ENCODE results near the gene SMG5.

DNA sequence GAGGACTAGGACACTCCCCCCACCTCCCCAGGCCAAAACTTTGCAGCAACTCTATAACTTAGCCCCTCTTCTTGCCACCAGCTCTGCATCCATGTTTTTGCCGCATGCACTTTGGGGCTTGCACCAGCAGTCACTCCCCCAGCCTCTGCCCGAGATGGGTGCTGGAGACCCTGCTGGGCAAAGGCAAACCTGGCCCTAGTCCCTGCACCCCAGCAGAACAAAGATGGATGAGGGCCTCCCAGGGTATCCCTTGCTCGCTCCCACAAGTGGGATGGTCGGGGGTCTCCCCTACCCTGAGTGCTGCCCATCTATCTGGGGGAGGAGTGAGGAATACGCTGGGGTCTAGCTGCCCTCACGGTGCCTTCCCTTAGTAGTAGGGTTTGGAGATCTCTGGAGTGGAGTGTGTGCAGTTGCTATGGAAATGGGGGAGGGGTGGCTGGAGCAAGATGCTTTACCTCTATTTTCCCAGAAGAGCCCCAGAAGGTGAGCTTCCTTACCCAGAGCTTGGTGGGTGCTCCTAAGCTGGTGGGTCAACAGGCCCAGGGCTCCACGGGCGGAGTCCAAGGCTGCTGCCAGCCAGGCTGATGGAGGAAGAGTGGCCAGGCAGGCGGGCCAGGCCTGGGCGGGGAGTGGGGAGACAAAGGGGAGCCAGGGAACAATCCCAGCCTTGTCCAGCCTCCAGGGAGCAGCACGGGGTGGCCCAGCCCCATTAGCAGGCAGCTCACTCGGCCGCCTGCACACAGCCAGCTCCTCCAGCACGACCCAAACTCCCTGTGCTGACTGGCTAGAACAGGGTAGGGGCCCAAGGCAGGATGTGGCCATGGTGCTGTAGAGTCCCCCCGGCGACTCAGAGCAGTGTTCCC lies 34.9 kb downstream of the SMG5 start, which contains the start of gene PAQR6:
- TF ChIP-seq CTCF (optimal IDR thresholded peaks at IDR 0.05 in 1 of 3, IDR thresholded peaks at IDR 0.05 in 1 of 3, conservative IDR thresholded peaks at IDR 0.05 in 1 of 3; ENCODE audit: extremely low read depth in 1 of 3, insufficient read depth in 2 of 3, low read length in 3 of 3) (no peak), EZH2 (IDR thresholded peaks at IDR 0.05; ENCODE audit: low read length) (no peak)
